GM12875 (cell line): ENCODE measurements around the gene TFDP1.

Source experiments
- H3K4me3 ChIP-seq: one replicate; pipeline ENCODE4 v1.5.1; 2011; ENCODE audit warnings: low read depth, low read length, control low read depth
- CTCF ChIP-seq: IDR thresholded peaks from 2 replicates; pipeline ENCODE4 v1.5.1; 2011; ENCODE audit warnings: low read depth, mild to moderate bottlenecking, control low read depth, inconsistent platforms, low read length, moderate library complexity, borderline replicate concordance; ENCODE audit not compliant: insufficient read depth

The TFDP1 gene

GRCh38 chr13:113643593-113643992 lies 59.0 kb downstream of the TFDP1 start:
- TF ChIP-seq CTCF = no peak
- H3K4me3 ChIP-seq = no peak overlapping the region

- H3K4me3 ChIP-seq = no peak overlapping the region
- no peak for TF ChIP-seq CTCF
Measured at GRCh38 chr13:113644800-113645199, 60.2 kb downstream of the TFDP1 start.

GRCh38 chr13:113645329-113645728 lies 60.8 kb downstream of the TFDP1 start:
- no peak for TF ChIP-seq CTCF
- no peak overlapping the region for H3K4me3 ChIP-seq

GRCh38 chr13:113646376-113646775 lies 61.8 kb downstream of the TFDP1 start:
- TF ChIP-seq CTCF = no peak
- H3K4me3 ChIP-seq = no peak overlapping the region

GRCh38 chr13:113646921-113647340 lies 62.4 kb downstream of the TFDP1 start:
- no peak for TF ChIP-seq CTCF

GRCh38 chr13:113647351-113648215 lies 63.0 kb downstream of the TFDP1 start:
- no peak overlapping the region for H3K4me3 ChIP-seq
- no peak for TF ChIP-seq CTCF

More at GRCh38 chr13:113646921-113647340, 62.4 kb downstream of the TFDP1 start:
- H3K4me3 ChIP-seq = no peak overlapping the region

- no peak overlapping the region for H3K4me3 ChIP-seq
- TF ChIP-seq CTCF = no peak
Measured at GRCh38 chr13:113648216-113648610, 63.7 kb downstream of the TFDP1 start.
